CD4-positive, alpha-beta T cell treated with Interferon gamma for 1 hour (primary cell): ENCODE measurements around the gene UBR4.
A peak's percentile ranks its signal among the peaks of the same experiment; 100 is the strongest.
"Not testable (repeated sequence)": the region's sequence is repeated elsewhere in the genome, so short reads cannot be mapped to it uniquely, and the experiment has no call there.

Experiments
- DNase-seq: peaks from one replicate; pipeline ENCODE4 v3.0.0-alpha.2; 2020

The UBR4 gene

GRCh38 chr1:19209990-19210771, at the start of gene UBR4:
Gene UBR4, minus strand, starts transcription at chr1:19210266. Its CDS starts 18 bp downstream, at chr1:19210248.
- DNase-seq, result peak; percentile 95

GRCh38 chr1:19258353-19258752, 48.3 kb upstream of the UBR4 start:
- DNase-seq, result no peak

- no peak for DNase-seq
Observed at GRCh38 chr1:19257178-19257914, 47.3 kb upstream of the UBR4 start.

GRCh38 chr1:19256301-19256700, 46.2 kb upstream of the UBR4 start:
- DNase-seq, result not testable (repeated sequence)

- no peak for DNase-seq
Observed at GRCh38 chr1:19255288-19255687, 45.2 kb upstream of the UBR4 start.

GRCh38 chr1:19254416-19254815, 44.4 kb upstream of the UBR4 start:
- no peak for DNase-seq

- DNase-seq, result peak; percentile 79
Observed at GRCh38 chr1:19251305-19252196, 41.5 kb upstream of the UBR4 start, which contains the start of the genes EMC1 and MRTO4. Gene EMC1, minus strand, starts transcription at chr1:19251524. Its CDS starts 15 bp downstream, at chr1:19251509. Gene MRTO4, plus strand, starts transcription at chr1:19251805. Its CDS starts 31 bp downstream, at chr1:19251836.

GRCh38 chr1:19250629-19251304, 40.7 kb upstream of the UBR4 start:
- DNase-seq, result no peak

- DNase-seq, result peak; percentile 59
Observed at GRCh38 chr1:19240673-19241538, 30.8 kb upstream of the UBR4 start.

GRCh38 chr1:19239876-19240275, 29.8 kb upstream of the UBR4 start:
- no peak for DNase-seq

- no peak for DNase-seq
Observed at GRCh38 chr1:19234224-19234623, 24.2 kb upstream of the UBR4 start.

- no peak for DNase-seq
Observed at GRCh38 chr1:19232524-19232846, 22.4 kb upstream of the UBR4 start.

GRCh38 chr1:19231736-19232523, 21.9 kb upstream of the UBR4 start:
- DNase-seq, result not testable (repeated sequence)

GRCh38 chr1:19229828-19230325, 19.8 kb upstream of the UBR4 start:
- no peak for DNase-seq

GRCh38 chr1:19229229-19229628, 19.2 kb upstream of the UBR4 start:
- DNase-seq, result no peak

GRCh38 chr1:19222979-19223824, 13.1 kb upstream of the UBR4 start:
- no peak for DNase-seq

- no peak for DNase-seq
Observed at GRCh38 chr1:19222573-19222972, 12.5 kb upstream of the UBR4 start.

GRCh38 chr1:19220991-19221390, 10.9 kb upstream of the UBR4 start:
- no peak for DNase-seq

- DNase-seq, result no peak
Observed at GRCh38 chr1:19220080-19220846, 10.2 kb upstream of the UBR4 start.
